NCI-H2196 treated with DMSO at 0.1 percent for 48 hours (cell line): ENCODE data around the gene SOX6.

Experiments
- DNase-seq: peaks from one replicate; lab custom pipeline; 2025; ENCODE audit not compliant: unreplicated experiment; lab: John Stamatoyannopoulos, UW

SOX6 gene

DNA sequence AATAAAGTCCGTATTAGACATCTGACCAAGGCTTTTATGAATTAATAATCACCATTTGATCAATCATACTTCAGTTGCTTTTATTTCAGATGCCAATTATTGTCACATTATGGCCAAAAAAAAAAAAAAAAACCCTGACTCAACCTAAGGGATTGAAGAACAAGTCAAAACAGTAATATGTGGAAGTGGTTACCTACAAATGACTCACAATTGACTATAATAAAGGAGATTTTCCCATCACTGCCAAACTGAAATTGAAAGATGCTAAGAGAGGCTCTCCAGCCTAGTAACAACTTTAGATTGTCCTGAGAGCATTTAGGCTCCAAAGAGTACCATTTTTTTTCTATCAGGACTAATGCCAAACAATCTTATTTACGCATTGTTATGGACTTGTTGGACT, 35.2 kb downstream of the SOX6 start:
- DNase-seq: no peak

DNA sequence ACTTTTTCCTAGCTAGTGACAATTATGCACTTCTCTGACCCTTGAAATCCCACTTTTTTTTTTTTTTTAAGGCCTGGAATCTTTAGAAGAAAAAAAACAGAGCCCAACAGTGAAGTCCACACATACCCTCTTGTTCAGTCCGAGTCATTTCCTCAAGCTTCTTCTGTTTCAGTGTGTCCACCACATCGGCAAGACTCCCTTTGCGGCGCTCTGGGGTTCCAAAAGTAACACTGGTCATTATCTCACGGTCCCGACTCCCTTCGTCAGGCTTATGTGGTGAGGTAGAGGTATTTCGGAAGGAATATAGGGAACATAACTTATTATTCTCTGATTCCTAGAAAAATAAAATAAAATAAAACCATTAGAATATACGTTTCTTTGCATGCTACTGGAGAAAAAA, 38.0 kb downstream of the SOX6 start:
- DNase-seq: no peak

DNA sequence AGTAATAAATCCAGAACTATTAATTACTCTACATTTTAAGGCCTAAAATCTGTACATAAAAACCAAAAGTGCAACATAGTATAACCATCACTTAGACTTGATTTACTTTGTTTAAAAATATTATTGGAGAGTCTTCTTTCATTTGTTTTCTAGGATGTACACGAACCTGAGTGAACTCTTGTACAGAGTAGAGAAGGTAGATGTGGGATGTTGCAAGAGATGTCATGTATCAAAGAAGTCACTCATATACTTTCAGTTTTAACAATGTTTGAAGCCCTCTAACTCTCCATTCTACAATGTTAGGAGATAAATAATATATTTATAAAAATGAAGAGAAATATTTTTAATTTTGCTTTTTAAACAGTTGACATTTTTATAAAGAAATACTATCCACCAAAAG, 38.6 kb downstream of the SOX6 start:
- DNase-seq: no peak

DNA sequence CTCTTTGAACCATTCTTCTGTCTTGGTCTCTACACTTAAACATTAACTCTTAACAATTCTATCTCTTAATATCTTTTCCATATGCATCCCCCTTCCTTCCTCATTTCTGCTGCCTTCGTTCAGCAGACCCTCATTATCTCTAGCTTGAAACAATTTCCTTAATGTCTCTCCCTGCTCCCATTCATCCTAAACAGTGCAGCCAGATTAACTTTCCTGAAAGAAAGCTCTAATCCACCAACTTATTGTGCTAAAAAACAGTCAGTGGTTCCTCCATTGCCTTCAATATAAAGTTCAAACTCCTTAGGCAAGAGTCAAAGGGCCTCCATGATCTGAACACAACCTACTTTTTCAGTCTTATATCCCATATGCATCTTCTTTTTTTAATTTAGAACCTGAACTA, 42.5 kb downstream of the SOX6 start:
- no peak for DNase-seq

DNA sequence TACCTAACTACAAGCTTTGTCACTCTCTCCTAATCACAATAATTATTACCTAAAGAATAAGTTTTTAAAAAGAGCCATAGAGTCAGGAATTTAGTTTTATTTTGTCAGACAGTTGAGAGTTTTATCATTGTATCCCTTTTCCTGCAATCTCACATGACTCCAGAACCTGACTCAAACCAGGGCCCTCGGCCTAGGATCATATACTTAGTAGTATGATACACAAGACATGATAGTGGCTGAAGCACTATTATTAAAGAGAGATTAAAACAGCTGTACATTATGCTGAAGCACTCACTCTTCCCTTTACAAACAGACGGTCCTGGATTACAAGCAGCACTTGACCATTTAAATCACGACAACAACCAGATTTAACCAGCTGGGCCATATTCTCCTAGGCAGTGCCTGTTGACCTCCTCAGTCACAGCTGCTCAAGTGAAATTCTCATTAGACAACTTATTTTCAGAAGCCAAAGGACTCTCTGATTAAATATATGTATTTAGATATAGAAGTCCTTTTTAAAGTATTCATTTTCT, 44.0 kb downstream of the SOX6 start:
- DNase-seq: no peak

DNA sequence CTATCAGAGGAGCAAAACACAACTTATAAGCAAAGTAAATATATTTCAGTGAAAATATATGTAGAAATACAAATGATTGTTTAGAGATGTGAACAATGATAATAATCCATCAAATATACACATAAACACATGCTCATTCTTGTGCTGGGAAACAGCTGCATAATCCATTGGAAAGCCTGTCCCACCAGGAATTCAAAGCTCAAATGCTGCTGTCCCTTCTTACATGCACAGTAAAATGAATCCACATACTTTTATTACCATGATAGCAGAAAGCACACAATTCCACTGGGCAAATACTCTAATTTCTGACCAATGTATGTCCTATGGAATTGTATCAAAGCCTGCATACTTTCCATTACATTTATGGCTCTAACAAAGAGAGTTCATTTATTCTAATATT, 44.5 kb downstream of the SOX6 start:
- DNase-seq: no peak

DNA sequence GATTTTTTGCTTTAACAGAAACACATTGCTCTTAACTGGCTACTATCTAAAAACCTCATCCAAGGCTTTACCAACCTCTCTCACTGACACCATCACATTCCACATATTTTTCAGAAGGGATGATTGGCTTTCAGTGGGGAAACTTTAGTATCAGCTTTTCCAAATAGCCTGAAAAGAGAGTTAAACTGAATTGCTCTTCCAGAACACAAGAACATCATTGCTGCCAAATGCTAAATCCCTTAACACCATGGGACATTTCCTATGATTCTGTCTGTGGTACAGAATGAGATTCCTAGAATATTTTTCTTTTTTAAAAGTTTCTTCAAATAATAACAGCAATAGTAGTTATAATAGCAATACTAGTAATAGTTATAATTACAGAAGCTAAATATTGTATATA, 45.4 kb downstream of the SOX6 start:
- DNase-seq: no peak

DNA sequence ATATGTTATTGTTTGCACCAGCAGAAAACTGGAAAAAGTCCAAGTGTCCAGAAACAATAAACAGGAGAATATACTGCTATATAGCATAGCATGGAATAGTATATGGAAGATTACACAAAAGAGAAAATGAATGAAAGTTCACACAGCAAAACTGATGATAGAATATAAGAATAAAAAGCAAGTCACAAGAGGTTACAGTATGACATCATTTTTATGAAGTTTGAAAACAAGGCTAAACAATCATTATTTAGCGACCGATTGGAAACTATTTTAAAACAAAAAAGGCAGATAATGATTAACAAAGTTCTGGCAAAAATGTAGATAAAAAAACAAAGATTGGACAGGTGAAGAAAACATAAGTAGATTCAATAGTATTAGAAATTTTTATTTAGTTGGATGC, 47.1 kb downstream of the SOX6 start:
- DNase-seq: no peak

DNA sequence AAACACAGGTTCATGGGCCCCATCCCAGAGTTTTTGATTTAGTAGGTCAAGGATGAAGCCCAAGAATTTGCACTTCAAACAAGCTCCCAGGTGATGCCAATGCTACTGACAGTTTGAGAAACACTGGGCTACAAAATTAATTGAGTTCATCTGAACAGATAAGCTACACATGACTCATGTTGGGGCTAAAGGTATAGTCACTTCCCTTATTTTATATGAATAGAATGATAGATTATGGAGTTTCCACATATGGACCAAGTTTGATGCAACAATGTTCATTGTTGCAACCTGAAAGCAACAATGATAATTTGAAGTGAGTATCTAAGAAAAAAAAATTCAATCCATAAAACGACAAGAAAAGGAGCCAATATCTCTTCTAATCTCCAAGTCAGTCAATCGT, 54.9 kb downstream of the SOX6 start:
- no peak for DNase-seq

DNA sequence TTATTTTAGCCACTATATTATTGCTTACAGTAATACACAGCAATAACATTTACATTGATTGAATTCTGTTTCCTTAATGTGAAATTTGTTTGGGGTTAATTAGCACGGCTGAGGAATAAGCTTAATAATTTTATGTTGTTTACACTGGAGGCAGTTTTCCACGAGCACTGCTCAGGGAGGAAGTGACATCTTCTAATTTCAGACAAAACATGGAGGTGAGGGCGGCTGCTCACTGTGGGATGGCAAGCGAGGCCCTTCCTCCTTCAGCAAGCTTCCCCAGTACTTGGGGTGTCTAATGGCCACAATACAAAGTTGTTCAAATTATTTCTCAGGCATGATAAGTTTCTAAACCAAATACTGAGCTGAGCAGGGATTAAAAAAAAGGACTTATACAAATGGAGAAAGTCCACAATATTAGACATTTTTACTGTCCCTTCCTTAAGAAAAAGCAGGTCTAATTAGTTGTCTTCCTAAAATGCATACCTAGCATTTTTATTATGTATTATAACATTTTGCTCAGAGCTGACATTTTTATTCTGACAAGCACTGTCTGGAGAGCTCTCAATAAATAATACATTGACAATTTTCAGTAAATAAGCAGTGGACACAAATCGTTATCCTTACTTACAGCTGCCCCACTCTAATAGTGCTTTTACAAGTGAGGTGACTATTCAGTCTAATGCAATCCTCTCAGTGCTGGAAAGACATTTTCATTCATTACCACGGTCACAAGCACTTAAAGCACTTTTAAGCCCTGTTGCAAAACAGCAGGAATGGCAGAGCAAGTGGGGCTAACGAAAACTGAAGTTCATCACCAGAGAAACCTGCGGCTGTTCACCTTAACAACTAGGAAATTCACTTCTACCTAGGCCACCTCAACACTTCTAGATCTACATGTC, 56.2 kb downstream of the SOX6 start:
- no peak for DNase-seq

DNA sequence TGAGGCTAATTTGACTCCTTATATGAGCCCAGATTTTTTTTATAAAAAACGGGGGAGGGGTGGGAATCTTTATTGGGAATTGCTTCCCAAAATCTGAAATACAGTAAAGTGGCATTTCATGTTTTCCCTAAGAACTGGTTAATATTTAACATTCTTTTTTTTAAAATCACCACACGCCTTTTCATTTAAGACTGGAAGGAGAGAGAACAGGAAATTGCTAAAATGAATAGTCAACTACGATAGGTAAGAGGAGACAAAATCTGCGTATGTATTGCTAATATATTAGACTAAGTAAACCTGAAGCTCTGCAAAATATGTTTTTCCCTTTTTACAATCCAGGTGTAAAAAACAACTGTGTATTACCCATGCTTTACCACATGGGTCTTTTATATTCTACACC, 57.0 kb downstream of the SOX6 start:
- no peak for DNase-seq

DNA sequence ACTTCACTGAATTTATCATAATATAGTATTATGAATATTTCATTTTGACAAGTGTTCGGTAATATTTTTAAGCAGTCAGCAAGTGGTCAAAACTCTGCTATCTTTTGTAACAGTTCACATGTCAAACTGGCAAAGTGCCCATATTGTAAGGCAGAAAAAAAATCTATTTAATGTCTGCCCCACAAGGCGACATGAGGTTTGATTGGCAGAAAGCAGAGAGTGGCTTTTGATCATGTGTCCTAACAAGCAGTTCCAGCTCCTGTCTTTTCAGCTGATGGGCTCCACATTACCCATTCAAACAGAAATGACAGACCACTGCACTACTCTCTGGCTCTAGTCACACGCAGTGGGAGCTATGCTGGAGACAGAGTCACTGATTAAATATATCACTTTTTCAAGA, 59.0 kb downstream of the SOX6 start:
- no peak for DNase-seq

DNA sequence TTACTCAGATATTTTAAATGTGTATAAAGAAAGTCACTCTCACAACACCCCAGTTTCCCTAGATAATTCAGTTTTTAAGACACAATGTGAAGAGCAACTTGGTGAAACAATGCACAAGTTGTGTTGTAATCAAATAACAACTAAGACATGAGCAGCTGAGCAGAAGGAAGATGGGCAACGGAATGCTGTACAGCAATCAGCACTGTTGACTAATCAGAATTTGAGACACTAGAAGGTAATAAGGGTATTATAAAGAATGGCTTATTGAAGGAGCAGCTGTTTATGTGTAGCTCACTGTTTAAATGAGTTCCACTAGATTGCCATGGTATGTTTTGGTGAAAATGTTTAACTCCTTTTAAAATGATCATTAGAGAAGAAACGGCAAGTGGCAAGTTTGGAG, 60.1 kb downstream of the SOX6 start:
- no peak for DNase-seq

DNA sequence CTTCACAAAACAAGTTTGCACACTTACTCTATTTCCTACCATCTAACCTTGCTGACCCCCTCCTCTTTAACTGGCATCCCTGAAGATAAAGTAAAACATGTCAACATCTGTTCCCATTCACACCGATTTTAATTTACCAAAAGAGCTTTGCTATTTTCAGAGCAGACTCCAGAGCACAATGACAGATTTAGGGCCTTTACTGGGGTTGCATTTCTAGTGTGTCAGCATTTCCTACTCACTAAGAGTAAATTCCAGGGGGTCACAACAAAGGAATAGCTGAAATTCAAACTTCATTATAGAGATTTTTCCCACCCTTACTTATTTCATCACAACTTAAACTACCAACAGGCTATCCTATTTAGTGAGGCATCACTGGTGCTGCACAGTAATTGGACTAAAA, 60.8 kb downstream of the SOX6 start:
- no peak for DNase-seq

DNA sequence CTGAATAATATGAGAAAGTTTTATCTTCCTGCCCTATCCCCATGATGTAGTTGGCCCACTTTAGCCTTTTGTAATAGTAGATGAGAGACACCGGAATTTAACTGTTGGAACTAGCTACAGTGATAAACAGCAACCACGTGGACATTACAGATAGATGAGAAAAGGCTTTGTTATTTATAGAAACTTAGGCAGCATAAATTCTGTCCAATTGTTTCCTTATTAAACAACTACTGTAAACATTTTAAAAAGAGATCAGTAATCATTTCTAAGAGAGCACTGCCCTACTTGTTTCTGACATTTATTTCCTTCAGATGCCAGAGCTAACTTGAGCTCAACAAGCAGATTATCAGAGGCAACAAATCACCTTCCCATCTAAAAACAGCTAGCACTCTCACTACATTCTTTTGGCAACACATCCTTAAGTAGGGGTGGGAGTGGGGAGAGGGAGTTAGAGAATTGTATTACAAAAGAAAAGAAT, 63.1 kb downstream of the SOX6 start:
- DNase-seq: no peak

DNA sequence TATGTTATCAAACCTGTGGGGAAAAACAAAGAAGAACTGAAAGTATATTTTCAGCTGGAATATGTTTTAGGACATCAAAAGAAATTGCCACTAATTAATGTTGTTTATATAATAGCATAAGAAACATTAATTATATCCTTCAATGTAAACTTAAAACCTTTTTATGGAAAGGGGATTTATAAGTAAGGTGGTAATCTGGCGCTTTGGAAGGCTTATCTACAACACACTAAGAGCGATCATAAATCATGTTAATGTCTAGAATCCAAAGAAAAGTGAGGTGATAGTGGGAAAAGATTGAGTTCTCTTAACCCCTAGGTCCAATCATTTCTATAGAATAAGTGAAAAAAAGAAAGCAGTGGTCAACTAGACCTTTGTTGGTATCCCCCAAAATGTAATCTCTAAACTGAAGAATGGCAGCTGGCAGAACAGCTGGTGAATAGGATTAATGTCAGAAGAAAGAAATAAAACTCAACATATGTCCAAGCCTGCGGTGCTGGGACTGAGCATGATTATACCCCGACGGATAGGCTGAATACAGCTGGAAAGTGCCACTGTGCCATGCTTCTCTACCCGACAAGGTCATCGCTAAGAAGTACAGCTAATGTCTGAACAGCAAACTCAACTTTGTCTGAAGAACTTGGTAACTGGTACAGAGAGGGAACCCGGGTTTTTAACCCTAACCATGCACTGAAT, 64.0 kb downstream of the SOX6 start:
- no peak for DNase-seq

DNA sequence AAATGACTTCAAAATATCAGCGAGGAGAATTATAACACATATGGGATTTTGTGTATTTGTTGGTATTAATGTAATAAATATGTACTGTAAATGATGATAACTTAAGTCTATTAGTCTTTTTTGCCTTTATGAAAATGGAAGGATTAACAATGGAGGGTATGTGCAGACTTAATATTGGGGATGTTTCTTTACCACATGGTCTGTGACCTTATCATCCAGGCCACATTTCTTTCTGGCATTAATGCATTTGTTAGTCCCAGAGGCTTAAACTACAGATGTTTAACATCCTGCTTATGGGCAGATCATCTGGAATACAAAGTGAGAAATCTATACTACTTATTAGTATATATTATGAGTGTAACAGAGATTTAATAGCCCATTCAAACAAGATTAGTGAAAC, 64.6 kb downstream of the SOX6 start:
- no peak for DNase-seq

DNA sequence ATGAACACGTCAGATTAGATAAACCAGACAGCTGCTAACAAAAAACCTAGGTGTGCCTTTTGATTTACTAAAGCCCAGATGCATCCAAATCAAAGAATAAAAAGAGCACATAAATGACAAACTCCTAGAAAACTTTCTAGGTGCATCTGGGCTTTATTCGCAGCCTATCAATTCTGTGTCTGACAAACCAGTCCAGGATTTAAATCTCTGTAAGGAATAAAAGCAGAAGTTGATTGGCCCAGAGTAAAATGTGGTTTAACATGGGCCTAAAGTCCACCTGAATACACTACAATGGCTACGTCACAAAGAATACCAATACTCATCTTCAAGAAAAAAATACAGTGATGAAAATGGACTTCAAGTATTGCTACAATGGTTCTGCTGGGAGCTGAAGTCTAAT, 66.8 kb downstream of the SOX6 start:
- DNase-seq: no peak

DNA sequence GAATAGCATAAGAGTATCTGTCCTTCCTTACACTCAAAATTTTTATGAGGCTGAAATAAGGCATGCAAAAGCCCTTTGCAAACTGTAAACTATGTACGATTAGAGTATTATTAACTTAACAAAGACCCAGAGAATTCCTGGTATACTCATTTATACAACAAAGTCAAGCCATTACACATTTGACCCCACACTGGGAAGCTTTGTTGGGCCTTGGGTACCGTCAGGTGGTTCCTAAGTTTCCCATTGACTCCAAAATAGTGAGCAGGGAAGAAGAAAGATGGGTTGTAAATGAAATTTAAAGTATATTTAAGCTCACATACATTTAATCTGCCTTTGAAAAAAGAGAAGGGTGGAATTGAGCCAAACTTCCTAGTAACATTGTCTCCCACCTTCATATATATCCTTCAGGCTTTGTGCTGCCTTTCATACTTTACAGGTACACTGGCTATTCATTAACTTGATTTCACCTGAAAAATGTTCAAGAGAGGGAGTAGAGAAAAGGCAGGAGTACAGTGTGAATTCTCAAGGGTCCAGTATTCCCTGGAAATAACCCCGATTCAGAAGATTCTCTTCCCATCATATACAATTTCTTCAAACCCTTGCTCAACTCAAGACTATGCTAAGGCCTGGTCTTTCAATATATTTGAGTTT, 68.6 kb downstream of the SOX6 start:
- DNase-seq: no peak

DNA sequence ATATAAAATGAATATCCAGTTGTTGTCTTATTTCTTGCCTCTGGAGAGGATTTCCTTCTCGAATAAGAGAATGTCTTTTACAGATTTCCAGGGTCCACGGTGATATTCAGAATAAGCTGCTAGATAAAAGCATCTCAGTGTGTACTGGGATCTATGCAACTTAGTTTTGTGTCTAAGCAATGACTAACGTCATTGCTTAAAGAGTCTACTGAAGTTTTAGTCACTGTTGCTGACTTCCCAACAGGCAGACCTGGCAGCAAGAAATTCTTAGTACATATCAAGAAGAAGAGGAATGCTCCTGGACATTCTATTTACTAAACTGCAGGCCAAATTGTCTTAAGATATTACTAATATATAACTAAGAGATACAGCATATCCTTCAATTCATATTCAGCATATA, 70.3 kb downstream of the SOX6 start:
- no peak for DNase-seq

DNA sequence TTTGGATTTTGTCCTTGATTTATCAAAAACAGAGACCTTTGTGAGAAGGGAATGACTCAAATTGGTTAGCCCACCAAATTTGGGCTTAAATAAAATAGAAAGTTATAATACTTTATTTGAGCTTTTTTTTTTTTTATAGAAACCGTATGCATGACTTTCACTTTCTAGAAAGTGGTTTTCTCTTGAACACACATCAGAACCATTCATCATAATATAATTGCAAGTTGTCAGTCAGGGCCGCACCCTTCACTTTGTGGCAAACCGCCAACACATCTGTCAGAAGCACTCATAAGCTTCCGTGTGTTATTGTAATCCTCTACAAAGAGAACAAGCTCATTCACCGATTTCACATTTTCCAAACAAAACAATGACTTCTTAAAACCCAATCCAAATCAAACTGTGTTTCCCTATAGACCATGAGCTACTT, 76.1 kb downstream of the SOX6 start:
- no peak for DNase-seq

DNA sequence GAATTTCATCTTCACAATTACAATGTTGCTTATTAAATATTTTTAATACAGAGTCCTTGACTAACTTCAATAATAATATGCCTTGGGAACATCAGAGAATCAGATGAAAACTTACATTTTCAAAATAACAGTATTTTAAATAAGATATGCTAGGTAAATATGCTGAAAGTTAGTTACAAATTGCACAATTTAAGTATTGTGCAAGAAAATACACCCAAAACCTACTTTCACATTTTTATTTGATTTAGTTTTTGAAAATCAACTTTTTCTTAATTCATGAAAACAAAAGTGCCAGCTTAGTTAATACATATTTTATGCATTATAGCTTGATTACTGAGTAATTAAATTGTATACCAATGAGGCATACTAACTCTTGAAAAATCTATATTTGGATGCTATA, 76.8 kb downstream of the SOX6 start:
- DNase-seq: no peak
